Purkinje cell (primary cell): ENCODE measurements around the gene PTPN13. TPM values are rescaled to one million over a fixed set of nuclear protein-coding genes. Genes with fewer than 3 reads are reported as not detected.

Experiments used
- polyA plus RNA-seq: library from polyadenylated mRNA; unstranded; fragments of >200 nt; fragmentation: Nextera tagmentation; gene quantifications from 2 replicates; pipeline ENCODE4 v1.2.1, GENCODE V29; 2014

The PTPN13 gene, protein sequence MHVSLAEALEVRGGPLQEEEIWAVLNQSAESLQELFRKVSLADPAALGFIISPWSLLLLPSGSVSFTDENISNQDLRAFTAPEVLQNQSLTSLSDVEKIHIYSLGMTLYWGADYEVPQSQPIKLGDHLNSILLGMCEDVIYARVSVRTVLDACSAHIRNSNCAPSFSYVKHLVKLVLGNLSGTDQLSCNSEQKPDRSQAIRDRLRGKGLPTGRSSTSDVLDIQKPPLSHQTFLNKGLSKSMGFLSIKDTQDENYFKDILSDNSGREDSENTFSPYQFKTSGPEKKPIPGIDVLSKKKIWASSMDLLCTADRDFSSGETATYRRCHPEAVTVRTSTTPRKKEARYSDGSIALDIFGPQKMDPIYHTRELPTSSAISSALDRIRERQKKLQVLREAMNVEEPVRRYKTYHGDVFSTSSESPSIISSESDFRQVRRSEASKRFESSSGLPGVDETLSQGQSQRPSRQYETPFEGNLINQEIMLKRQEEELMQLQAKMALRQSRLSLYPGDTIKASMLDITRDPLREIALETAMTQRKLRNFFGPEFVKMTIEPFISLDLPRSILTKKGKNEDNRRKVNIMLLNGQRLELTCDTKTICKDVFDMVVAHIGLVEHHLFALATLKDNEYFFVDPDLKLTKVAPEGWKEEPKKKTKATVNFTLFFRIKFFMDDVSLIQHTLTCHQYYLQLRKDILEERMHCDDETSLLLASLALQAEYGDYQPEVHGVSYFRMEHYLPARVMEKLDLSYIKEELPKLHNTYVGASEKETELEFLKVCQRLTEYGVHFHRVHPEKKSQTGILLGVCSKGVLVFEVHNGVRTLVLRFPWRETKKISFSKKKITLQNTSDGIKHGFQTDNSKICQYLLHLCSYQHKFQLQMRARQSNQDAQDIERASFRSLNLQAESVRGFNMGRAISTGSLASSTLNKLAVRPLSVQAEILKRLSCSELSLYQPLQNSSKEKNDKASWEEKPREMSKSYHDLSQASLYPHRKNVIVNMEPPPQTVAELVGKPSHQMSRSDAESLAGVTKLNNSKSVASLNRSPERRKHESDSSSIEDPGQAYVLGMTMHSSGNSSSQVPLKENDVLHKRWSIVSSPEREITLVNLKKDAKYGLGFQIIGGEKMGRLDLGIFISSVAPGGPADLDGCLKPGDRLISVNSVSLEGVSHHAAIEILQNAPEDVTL (N-terminal part only)
- 53.2 and 53.9 TPM in 2 replicates for polyA plus RNA-seq

DNA sequence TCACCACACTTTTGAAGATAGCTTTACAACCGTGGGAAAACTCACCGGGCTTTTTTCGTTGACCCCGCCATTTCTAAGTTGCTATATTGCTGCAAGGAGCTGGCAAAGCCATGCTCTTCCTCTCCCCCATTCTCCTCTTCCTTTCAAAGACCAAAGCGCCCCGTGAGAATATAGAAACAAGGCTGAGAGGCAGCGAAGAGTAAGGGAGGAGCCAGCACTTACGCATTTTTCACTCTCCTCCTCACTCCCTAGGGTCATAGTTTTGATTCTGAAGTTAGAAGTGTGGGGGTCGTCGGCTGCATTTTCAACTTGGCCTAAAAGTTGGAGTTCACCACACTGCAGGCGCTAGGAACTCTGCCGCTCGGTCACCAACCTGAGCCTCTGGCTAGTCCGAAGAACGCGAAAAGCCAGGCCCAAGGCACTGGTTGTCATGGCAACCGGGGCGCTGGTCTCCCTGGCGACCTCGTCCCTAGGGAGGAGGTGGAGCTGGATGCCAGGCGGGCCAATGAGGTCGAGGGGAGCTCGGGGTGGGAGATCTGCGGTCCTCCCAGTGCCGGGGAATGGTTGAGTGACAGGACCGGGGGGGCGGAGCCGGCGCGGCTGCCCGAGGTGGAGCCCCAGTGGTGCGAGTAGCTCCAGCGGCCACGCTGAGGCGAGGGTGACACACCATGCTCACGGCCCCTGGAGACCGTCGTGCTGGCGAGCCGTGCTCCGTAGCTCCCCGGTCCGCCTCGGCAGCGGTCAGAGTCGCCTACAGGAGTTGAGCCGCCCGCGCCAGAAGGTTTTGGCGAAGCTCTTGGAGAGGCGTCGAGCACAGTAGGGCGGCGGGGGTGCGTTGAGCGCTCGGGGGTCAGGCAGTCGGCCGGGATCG is at the start of gene PTPN13:
Gene PTPN13, plus strand, starts transcription at position 628 of the 871 bp plus-strand sequence. CDS start 40,942 bp downstream, outside the sequence.

DNA sequence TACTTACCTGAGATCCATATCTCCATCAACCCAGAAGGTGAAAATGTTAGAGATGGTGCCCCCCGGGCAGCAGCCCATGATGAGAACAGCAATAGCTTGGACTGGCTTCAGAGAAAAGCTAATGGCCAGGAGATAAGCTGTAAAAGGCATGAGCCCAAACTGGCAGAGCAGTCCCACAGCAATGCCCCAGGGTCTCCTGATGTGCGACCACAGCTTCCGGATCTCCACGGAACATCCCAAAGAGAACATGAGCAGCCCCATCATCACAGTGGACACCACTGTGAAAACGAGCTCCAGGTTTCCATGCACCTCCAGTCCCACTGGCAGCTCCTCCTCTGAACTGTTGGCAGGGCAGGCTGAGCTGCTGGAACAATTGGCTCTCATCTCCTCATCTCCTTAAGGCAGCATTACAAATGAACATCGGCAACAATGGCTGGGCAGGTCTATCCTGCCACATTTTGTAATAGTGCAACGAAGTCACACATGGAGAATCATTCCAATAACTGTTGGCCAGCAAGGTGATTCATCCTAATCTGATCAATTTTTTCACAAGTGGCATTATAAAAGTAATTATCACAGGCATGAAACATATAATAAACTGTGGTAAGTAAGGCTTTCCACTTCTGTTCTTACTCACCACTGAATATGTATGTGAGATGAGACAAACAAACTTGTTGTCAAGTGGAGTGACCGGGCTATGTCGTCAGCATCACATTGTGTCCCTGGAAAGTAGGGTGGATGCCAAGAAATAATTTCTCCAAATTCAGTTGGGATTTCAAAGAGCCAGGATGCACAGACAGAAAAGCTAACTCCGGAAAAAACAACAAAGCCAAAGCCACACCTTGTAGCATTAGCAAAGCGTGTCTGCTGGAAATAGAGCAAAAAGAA is 254.9 kb downstream of the PTPN13 start, which contains the start of gene SLC10A6:
Gene SLC10A6, minus strand, starts transcription at position 653 of the 888 bp plus-strand sequence. Its CDS starts 269 bp downstream, at position 384.

Other genes starting within 250 kb of the PTPN13 start
- 117 and 144 TPM in 2 replicates for gene MAPK10, start 234.3 kb upstream of the PTPN13 start, polyA plus RNA-seq